Measurements from ENCODE around the gene MYO9A.

DNA sequence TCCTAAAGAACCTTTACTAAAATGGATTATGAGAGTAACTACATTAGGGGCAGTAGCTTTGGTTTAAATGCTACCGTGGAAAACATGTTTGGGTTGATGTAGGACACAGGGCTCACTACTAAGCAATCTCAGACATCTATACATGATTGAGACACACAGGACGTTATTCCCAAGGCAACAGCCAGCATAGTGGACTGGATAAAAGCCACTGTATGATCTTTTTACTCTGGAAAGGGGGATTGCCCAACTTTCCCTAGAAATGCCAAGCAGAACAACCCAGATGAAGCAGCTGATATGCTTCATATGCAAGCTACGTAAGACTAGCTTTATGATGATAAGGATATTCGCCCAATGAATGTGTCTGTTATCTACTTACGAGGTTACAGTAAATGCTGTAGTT lies 144.6 kb downstream of the MYO9A start:
- no peak for TF ChIP-seq POLR2A (IDR thresholded peaks at IDR 0.05; ENCODE audit: low read length)
- no peak for TF ChIP-seq GATA1 (IDR thresholded peaks at IDR 0.05; ENCODE audit: low read depth, low read length)
